Measurements from ENCODE around the gene SUSD4. TPM values are rescaled to one million over a fixed set of nuclear protein-coding genes. Genes with fewer than 3 reads are reported as not detected.

Gene SUSD4
- total RNA-seq, 1 experiment from 2014 or later, result 3.5 TPM

DNA sequence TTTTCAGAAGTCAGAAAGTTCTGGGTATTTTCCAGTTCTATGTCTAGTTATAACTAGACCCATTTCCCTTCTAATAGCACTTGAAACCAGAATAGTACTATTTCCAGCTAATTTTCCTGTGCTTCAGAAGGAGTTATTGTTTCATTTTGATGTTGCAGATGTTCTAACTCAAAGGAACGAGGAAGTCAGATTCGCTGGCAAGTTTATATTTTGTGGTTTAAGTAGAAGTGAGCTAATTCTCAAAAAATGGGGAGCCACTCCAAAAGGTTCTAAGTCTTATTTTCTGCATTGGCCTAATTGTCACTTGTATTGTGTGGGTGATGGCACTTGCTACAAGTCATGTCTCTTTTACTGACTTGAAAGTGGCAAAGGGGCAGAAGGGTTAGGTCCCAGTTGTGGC lies 47.3 kb upstream of the SUSD4 start:
- Histone ChIP-seq H2AK5ac (ENCODE audit: insufficient read length, low read length) (no peak overlapping the region), H3K4me1 (ENCODE audit: insufficient read depth, low read length) (no peaks in the 10 kb centered on the region), H4K5ac (ENCODE audit: insufficient read length, low read depth, low read length) (no peak overlapping the region), H3K14ac (ENCODE audit: insufficient read depth, low read length) (no peak overlapping the region), H3K27me3 (ENCODE audit: insufficient read depth, low read length) (no peaks in the 10 kb centered on the region), H2BK120ac (ENCODE audit: low read depth, low read length, poor library complexity, severe bottlenecking) (no peak overlapping the region), H4K8ac (replicated peaks; ENCODE audit: insufficient read length, low read depth, low read length) (no peak overlapping the region), H4K20me1 (ENCODE audit: control insufficient read depth, insufficient read depth, insufficient read length) (no peaks in the 10 kb centered on the region), H3K56ac (ENCODE audit: insufficient read length, low read depth, low read length) (no peak overlapping the region), H2BK15ac (ENCODE audit: low read depth, low read length) (no peak overlapping the region), H3K23me2 (ENCODE audit: insufficient read length, low read depth, low read length, poor library complexity, severe bottlenecking) (no peaks in the 10 kb centered on the region), H3K18ac (ENCODE audit: insufficient read length, low read depth, low read length) (no peak overlapping the region), H3K27ac (ENCODE audit: insufficient read length, low read depth, low read length) (no peak overlapping the region), H2AFZ (ENCODE audit: low read length) (no peak overlapping the region), H3T11ph (ENCODE audit: low read length) (no peak overlapping the region), H4K91ac (ENCODE audit: insufficient read length, low read depth, low read length) (no peak overlapping the region), H3K4ac (ENCODE audit: low read depth, low read length) (no peak overlapping the region), H3K79me1 (ENCODE audit: insufficient read depth, low read depth, low read length, poor library complexity, severe bottlenecking) (no peaks in the 10 kb centered on the region), H2BK20ac (ENCODE audit: low read depth, low read length, poor library complexity, severe bottlenecking) (no peak overlapping the region), H3K79me2 (ENCODE audit: insufficient read depth, low read length) (no peaks in the 10 kb centered on the region), H2BK5ac (ENCODE audit: insufficient read length, low read length) (no peak overlapping the region), H3K9me3 (ENCODE audit: control insufficient read depth, low read depth, low read length) (no peaks in the 10 kb centered on the region), H3K4me2 (ENCODE audit: insufficient read depth, insufficient read length, low read length) (no peak overlapping the region), H3K9ac (ENCODE audit: extremely low read depth, insufficient read length, low read length) (no peak overlapping the region), H3K23ac (ENCODE audit: insufficient read length, low read depth, low read length) (no peak overlapping the region), H2BK12ac (ENCODE audit: insufficient read length, low read depth, low read length) (no peak overlapping the region)
- no peak for DNase-seq
- no peaks in the 10 kb centered on the region; the same call in none of the 2 replicates for H3K27me3 Mint-ChIP-seq (ENCODE audit: low read depth)
- H3K36me3 Mint-ChIP-seq (ENCODE audit: insufficient read depth in 1 of 3, low read depth in 3 of 3), result no peaks in the 10 kb centered on the region
- H3K27ac Mint-ChIP-seq, result no peak overlapping the region
- no peak overlapping the region for H3K4me3 Mint-ChIP-seq
- WGBS (ENCODE audit: extremely low coverage, insufficient read length, low lambda C conversion rate), result no CpG with 5 or more reads among the region's 2 CpGs
- H3K9me3 Mint-ChIP-seq, result peaks cover 0 to 3% of the 10 kb centered on the region in 2 experiments; a peak in 2 of 5 replicates
- H3K4me1 Mint-ChIP-seq, result no peaks in the 10 kb centered on the region
- TF ChIP-seq, protein P1, sequence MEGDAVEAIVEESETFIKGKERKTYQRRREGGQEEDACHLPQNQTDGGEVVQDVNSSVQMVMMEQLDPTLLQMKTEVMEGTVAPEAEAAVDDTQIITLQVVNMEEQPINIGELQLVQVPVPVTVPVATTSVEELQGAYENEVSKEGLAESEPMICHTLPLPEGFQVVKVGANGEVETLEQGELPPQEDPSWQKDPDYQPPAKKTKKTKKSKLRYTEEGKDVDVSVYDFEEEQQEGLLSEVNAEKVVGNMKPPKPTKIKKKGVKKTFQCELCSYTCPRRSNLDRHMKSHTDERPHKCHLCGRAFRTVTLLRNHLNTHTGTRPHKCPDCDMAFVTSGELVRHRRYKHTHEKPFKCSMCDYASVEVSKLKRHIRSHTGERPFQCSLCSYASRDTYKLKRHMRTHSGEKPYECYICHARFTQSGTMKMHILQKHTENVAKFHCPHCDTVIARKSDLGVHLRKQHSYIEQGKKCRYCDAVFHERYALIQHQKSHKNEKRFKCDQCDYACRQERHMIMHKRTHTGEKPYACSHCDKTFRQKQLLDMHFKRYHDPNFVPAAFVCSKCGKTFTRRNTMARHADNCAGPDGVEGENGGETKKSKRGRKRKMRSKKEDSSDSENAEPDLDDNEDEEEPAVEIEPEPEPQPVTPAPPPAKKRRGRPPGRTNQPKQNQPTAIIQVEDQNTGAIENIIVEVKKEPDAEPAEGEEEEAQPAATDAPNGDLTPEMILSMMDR (conservative IDR thresholded peaks at IDR 0.05), result no peak
